T-helper 1 cell treated with Interleukin-12 subunit alpha and Interleukin-12 subunit beta and Interleukin-4 antibody, amounts not matched to agents 30 ng/mL and 1 ng/mL, for 36 hours (primary cell): ENCODE data around the gene MTIF2. TPM values are rescaled to one million over a fixed set of nuclear protein-coding genes. Genes with fewer than 3 reads are reported as not detected.
"Not testable (repeated sequence)": the region's sequence is repeated elsewhere in the genome, so short reads cannot be mapped to it uniquely, and the experiment has no call there.

ENCODE experiments used
- intact Hi-C: fragments of 100-400 bp; cut with micrococcal nuclease; formaldehyde crosslinking; loops from one replicate; pipeline ENCODE4 v1.15.1; 2024
- total RNA-seq: library from RNA; stranded (reverse); gene quantifications from 2 replicates; pipeline ENCODE4 v1.2.3, GENCODE V29; 2022

Gene MTIF2
- total RNA-seq, 1 donor from 2014 or later: 22.0 TPM

DNA sequence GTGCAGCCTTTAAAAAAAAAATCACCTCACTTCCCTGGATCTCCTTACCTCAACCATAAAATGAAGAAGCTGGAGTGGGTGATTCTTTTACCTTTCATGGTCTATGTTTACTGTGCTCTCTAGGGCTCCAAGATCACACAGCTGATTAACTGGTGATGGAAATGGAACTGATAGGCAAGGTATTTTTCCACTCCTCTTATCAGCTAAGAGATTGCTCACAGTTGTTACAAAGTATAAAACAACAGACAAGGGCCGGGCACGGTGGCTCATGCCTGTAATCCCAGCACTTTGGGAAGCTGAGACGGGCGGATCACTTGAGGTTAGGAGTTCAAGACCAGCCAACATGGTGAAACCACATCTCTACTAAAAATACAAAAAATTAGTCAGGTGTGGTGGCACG, 22.0 kb downstream of the MTIF2 start:
- intact Hi-C loops: no loop called here

- intact Hi-C loops: no loop called here
Measured at GRCh38 chr2:55245411-55245810, 23.6 kb downstream of the MTIF2 start.

DNA sequence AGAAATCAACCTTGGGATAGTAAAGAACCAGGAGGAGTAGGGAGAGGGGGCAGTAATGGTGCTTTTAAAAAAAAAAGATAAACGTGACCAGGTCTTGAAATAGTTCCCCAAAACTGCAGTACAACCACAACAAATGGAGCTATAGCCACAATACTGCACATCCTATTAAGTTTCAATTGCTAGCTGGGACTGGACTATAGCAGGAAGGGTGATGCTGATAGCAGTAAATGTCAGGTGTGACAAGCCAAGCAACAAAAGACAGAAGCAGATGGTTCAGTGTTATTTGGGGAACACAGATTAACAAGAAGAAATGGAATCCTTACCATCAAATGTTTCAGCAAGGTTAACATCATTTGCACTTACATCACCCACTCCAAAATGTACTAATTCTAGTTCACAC, 26.4 kb downstream of the MTIF2 start:
- intact Hi-C loops: no loop called here

GRCh38 chr2:55241582-55241981, 27.4 kb downstream of the MTIF2 start:
- intact Hi-C loops: not testable (repeated sequence)

DNA sequence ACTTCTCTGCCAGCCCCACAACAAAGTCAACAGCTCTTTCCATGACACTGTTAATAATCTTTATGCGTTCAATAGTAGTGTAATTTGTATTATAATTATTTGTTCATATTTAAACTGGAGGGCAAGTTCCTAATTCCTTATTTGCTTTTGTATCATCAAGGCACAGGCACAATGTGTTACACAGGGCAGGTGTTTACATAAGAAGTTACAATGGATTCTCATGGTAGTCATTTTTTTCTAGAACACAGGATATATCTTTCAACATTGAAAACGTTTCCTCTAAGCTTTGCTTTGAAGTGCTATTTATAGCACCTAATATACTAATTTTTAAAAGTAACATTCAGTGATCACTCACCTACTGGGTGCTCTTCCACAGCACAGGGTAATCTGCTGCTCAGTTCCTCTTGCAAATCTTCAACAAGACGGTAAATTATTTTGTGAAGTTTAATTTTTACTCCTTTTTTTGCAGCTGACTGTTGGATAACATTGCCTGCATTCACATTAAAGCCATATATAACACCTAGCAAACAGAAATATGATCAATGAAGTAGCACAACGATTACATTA, 29.3 kb downstream of the MTIF2 start:
- intact Hi-C loops: no loop called here

DNA sequence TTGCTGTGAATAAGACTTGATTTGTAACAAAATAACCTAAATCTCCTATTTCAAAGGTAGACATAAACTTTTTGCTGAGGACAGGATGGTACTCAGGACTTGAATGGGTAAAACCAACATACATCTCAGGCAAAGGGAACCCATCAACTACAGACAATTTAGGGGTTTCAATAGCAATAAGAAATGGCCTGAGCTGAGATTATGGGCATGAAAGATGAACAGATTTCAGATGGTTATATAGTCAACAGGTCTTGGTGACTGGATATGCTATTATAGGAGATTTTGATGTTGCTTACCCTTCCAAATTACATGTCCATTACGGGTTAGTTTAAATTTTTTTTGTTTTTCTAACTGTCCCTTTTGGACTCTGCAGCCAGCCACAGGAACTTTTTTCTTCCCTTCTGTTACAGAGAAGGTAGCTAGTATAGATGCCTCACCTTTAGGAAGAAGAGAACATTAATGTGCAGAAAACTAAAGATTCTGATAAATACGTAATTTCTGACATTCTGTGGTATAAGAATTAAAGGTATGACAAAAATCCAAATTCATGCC, 32.0 kb downstream of the MTIF2 start:
- intact Hi-C loops: no loop called here

DNA sequence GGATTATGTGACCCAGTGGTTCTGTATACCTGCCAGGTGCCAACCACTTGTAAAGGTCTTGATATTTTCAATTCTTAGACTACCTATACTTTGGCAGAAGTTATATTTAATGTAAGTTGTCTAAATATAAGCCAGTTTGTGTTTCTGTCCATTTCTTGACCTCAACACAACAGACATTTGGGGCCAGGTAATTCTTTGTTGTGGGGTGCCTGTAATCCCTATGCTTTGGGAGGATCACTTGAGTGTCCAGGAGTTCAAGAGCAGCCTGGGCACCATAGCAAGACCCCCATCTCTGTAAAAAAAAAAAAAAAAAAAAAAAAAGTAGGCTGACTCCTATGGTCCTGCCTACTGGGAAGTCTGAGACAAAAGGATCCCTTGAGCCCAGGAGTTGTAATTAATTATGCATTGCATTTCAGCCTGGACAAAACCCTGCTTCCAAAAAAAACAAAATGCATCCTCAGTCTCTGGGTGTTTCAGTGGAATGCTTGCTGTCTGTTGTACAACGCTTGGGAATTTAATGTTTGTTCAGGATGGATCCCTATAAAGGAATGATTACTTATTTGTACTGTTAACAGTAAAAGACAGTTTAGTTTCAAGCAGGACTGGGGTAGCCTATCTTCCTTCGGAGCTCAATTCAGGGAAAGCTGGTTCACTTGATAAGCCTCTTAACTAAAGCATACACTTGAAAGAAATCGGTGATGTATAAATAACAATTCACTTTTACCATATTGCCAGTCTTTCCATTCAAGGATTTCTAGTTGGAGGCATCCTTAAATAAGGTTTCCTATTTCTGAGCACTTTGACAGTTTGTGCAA, 33.1 kb downstream of the MTIF2 start:
- intact Hi-C loops: no loop called here

GRCh38 chr2:55233658-55233940, 35.4 kb downstream of the MTIF2 start:
- intact Hi-C loops: loop anchor here (1.0 to 5.0 kb wide), 9 partner anchors 49 to 1467 kb away; partner anchors contain the start of genes ASB3, CHAC2, EML6 and ERLEC1

GRCh38 chr2:55232863-55233657, 36.0 kb downstream of the MTIF2 start:
- intact Hi-C loops: loop anchor here (1.0 to 5.0 kb wide), 18 partner anchors 10 to 1466 kb away; partner anchors contain the start of genes ASB3, CFAP36, CHAC2 and EML6

GRCh38 chr2:55232084-55232862, 36.8 kb downstream of the MTIF2 start, which contains the start of the genes CLHC1 and RPS27A:
CLHC1 (minus strand) TSS chr2:55232293; CDS start chr2:55222411, 9,882 bp downstream.
RPS27A (plus strand) TSS chr2:55232688; CDS start chr2:55232825, 137 bp downstream.
- intact Hi-C loops: loop anchor here (1.0 to 5.0 kb wide), 17 partner anchors 9 to 1465 kb away; partner anchors contain the start of genes ASB3, CFAP36, CHAC2 and EML6

DNA sequence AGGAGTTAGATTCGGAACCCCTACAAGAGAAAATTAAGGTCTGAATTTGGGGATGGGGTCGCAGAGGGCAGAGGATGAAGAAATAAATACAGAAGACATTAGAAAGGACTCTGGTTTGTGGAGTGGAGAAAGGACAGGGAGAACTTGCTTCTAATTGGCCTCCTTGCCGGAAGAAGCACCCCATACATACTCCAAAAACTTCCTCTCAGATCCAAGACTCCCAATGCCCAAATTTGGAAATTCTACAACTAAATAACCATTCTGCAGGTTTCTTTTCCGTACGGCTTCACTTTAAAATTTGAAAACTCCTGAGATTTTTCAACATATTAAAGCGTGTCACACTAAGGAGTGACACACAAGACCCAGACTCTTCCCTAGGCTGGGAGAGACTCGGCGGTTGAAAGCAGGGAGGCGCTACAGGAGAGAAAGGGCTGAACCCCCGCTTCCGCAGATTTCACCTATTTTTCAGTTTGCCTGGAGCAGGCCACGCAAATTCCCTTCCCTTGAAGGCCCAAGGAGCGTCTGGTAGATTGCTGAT, 37.4 kb downstream of the MTIF2 start:
- intact Hi-C loops: loop anchor here (1.0 to 5.0 kb wide), 17 partner anchors 8 to 1465 kb away; partner anchors contain the start of genes ASB3, CFAP36, CHAC2 and EML6

GRCh38 chr2:55230551-55230950, 38.5 kb downstream of the MTIF2 start:
- intact Hi-C loops: loop anchor here (5.0 kb wide), 2 partner anchors 328 to 1443 kb away; partner anchors contain the start of genes ASB3 and ERLEC1

DNA sequence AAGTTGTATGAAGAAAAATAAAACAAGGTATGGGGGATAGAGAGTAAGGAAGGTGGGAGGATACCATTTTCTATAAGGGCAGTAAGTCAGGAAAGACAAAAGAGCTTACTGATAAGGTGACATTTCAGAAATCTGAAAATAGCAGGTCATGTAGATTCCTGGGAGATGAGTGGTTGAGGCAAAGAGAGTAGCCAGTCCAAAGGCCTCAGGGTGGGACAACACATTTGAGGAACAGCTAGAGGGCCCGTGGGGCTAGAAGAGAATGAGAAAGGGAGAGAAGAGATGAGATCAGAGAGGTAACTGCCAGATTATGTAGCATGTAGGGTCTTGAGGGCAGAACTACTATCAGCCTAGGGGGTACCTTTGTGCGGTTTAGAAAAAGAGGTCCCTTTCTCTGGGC, 39.8 kb downstream of the MTIF2 start:
- intact Hi-C loops: no loop called here

DNA sequence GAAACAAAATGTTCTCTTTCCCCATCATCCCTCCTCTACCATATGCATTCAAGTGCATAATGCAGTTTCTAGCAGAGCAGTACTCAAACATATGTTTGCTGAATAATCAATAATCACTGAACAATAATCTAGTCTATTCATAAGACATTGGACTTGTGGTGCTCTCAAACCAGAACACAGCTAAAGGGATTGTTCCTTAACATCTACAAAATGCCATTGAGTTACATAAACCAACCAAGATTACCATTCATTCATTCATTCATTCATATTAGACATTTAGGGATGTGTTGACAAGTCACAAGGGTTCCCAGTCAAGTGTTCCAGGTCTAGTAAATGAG, 40.8 kb downstream of the MTIF2 start:
- intact Hi-C loops: no loop called here

DNA sequence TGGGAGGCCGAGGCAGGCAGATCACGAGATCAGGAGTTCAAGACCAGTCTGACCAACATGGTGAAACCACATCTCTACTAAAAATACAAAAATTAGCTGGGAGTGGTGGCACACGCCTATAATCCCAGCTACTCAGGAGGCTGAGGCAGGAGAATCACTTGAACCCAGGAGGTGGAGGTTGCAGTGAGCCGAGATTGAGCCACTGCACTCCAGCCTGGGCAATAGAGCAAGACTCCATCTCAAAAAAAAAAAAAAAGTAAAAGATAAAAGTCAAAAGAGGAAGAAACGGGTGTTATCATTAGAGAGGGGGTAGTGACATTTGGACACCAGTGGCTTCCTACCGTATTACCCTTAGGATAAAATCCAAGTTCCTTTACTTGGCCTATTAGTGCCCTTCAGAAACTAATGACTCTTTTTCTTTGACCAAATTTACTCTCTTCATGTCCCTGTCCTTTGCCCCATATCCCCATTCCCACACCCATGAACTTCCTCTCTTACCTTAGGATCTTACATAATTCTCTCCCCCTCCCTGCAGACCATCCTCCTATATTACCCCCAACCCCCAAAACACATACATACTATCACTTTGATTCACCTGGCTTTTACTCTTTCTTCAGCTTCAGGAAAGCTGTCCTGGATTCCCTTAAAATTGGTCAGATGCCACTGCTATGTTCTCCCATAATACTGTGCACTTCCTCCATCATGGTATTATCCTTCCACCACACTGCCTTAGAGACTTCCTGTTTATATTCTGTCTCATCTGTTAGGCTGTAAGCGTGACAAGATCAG, 41.4 kb downstream of the MTIF2 start:
- intact Hi-C loops: not testable (repeated sequence)

DNA sequence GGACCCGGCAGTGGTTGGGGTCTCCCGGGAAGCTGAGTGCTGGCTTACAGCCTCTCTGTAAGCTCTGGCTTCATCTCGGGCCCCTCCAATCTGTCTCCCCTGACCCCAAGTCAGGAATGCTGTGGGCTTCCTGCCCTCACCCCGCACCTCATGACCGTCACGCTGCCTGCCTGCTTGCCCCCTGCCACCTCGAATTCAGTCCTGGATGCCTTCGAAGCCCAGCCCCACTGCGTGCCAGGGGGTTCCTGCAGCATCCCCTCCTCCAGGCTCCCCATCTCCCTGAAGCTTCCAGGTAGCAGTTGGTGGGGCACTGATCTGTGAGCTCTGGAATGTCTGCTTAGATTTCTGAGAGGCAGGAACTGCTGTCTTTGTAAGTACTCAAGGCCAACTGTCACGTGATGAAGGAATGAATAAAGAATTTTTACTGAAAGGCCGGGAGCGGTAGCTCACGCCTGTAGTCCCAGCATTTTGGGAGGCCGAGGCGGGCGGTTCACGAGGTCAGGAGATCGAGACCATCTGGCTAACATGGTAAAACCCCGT, 43.5 kb downstream of the MTIF2 start:
- intact Hi-C loops: no loop called here

GRCh38 chr2:55224761-55225261, 44.2 kb downstream of the MTIF2 start:
- intact Hi-C loops: loop anchor here (5.0 kb wide), 1 partner anchor 1108 kb away; the partner anchor contains the start of gene ACYP2

GRCh38 chr2:55223958-55224760, 44.9 kb downstream of the MTIF2 start:
- intact Hi-C loops: loop anchor here (1.0 to 5.0 kb wide), 10 partner anchors 8 to 1107 kb away; partner anchors contain the start of genes ACYP2, CCDC88A, CFAP36 and CLHC1
